Measurements from ENCODE around the gene PRKN.

PRKN gene

GRCh38 chr6:161393839-161394364 is 1333.7 kb downstream of the PRKN start:
- DNase-seq (ENCODE audit: insufficient read length, low spot score) (no peak), FAIRE-seq (peak; percentile 64)
- TF ChIP-seq POLR2A (IDR thresholded peaks at IDR 0.05; ENCODE audit: low read depth, low read length), result no peak

GRCh38 chr6:161393292-161393691 is 1334.3 kb downstream of the PRKN start:
- no peak for DNase-seq (ENCODE audit: insufficient read length, low spot score)
- no peak for FAIRE-seq
- no peak for TF ChIP-seq POLR2A (IDR thresholded peaks at IDR 0.05; ENCODE audit: low read depth, low read length)

GRCh38 chr6:161389756-161390155 is 1337.8 kb downstream of the PRKN start:
- no peak for DNase-seq (ENCODE audit: insufficient read length, low spot score)
- no peak for TF ChIP-seq POLR2A (IDR thresholded peaks at IDR 0.05; ENCODE audit: low read depth, low read length)
- no peak for FAIRE-seq

GRCh38 chr6:161383951-161384350 is 1343.6 kb downstream of the PRKN start:
- no peak for TF ChIP-seq POLR2A (IDR thresholded peaks at IDR 0.05; ENCODE audit: low read depth, low read length)
- FAIRE-seq (no peak), DNase-seq (ENCODE audit: insufficient read length, low spot score) (no peak)

GRCh38 chr6:161379834-161380582 is 1347.6 kb downstream of the PRKN start:
- FAIRE-seq (no peak), DNase-seq (ENCODE audit: insufficient read length, low spot score) (no peak)
- no peak for TF ChIP-seq POLR2A (IDR thresholded peaks at IDR 0.05; ENCODE audit: low read depth, low read length)

- TF ChIP-seq POLR2A (IDR thresholded peaks at IDR 0.05; ENCODE audit: low read depth, low read length), result no peak
- FAIRE-seq (no peak), DNase-seq (ENCODE audit: insufficient read length, low spot score) (no peak)
Observed at GRCh38 chr6:161378115-161378514, 1349.5 kb downstream of the PRKN start.

- FAIRE-seq, result no peak
- DNase-seq (ENCODE audit: insufficient read length, low spot score), result no peak
Observed at GRCh38 chr6:161377116-161377515, 1350.5 kb downstream of the PRKN start.

GRCh38 chr6:161376367-161376766 is 1351.2 kb downstream of the PRKN start:
- TF ChIP-seq POLR2A (IDR thresholded peaks at IDR 0.05; ENCODE audit: low read depth, low read length), result no peak
- DNase-seq (ENCODE audit: insufficient read length, low spot score) (no peak), FAIRE-seq (no peak)

More at GRCh38 chr6:161377116-161377515, 1350.5 kb downstream of the PRKN start:
- no peak for TF ChIP-seq POLR2A (IDR thresholded peaks at IDR 0.05; ENCODE audit: low read depth, low read length)

GRCh38 chr6:161374971-161375873 is 1352.3 kb downstream of the PRKN start:
- no peak for DNase-seq (ENCODE audit: insufficient read length, low spot score)
- FAIRE-seq, result no peak
- no peak for TF ChIP-seq POLR2A (IDR thresholded peaks at IDR 0.05; ENCODE audit: low read depth, low read length)

- DNase-seq (ENCODE audit: insufficient read length, low spot score) (peak; percentile 23), FAIRE-seq (no peak)
- TF ChIP-seq POLR2A (IDR thresholded peaks at IDR 0.05; ENCODE audit: low read depth, low read length), result no peak
Observed at GRCh38 chr6:161373905-161374451, 1353.6 kb downstream of the PRKN start.

GRCh38 chr6:161372422-161372793 is 1355.2 kb downstream of the PRKN start:
- FAIRE-seq, result no peak
- no peak for TF ChIP-seq POLR2A (IDR thresholded peaks at IDR 0.05; ENCODE audit: low read depth, low read length)

GRCh38 chr6:161370880-161371279 is 1356.7 kb downstream of the PRKN start:
- no peak for TF ChIP-seq POLR2A (IDR thresholded peaks at IDR 0.05; ENCODE audit: low read depth, low read length)
- no peak for FAIRE-seq
- DNase-seq (ENCODE audit: insufficient read length, low spot score), result peak; percentile 16

More at GRCh38 chr6:161372422-161372793, 1355.2 kb downstream of the PRKN start:
- no peak for DNase-seq (ENCODE audit: insufficient read length, low spot score)

- DNase-seq (ENCODE audit: insufficient read length, low spot score) (peak; percentile 61), FAIRE-seq (no peak)
- TF ChIP-seq POLR2A (IDR thresholded peaks at IDR 0.05; ENCODE audit: low read depth, low read length), result no peak
Observed at GRCh38 chr6:161369339-161369738, 1358.2 kb downstream of the PRKN start.

GRCh38 chr6:161368514-161368913 is 1359.1 kb downstream of the PRKN start:
- no peak for FAIRE-seq
- TF ChIP-seq POLR2A (IDR thresholded peaks at IDR 0.05; ENCODE audit: low read depth, low read length), result no peak
- no peak for DNase-seq (ENCODE audit: insufficient read length, low spot score)
